NCI-H1105 (cell line): Measurements from ENCODE around the gene GALP.
"Not testable (repeated sequence)": the region's sequence is repeated elsewhere in the genome, so short reads cannot be mapped to it uniquely, and the experiment has no call there.

Experiments used
- DNase-seq: peaks from one replicate; lab custom pipeline; 2025; lab: John Stamatoyannopoulos, UW

Gene GALP

DNA sequence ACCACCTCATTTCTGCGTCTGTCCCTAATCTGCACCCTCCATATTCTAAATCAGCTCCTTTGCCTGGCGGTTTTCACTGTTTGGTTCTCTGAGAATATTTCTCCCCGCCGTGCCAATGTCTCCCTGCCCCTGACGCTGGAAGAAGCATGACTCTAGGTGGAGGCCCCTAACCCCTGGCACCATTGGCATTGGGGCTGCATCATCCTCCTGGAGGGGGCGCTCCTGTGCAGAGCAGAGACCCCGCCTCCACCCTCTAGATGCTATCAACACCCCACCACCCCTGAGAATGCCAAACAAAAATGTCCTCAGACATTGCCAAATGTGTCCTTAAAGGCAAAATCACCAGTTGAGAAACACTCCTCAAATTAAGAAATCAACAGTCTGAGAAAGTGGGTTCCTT, 15.3 kb downstream of the GALP start:
- no peak for DNase-seq

DNA sequence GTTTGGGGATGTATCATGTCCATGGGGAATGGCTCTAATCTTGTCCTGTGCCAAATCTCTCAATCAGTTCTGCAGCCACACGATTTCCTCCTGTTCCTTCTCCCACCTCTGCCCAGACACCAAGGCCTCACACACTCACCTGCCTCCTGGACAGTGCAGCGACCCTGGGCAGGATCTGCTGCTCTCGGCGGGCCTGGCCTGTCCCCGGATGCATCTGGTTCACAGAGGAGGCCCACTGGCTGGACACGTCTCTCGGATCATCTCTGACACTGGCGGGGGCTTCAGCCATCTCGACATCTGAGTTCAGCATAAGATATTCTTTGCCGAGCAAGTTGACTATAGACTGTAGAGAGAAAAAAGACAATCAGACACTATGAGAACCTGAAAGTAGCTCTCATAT, 15.9 kb downstream of the GALP start:
- no peak for DNase-seq

DNA sequence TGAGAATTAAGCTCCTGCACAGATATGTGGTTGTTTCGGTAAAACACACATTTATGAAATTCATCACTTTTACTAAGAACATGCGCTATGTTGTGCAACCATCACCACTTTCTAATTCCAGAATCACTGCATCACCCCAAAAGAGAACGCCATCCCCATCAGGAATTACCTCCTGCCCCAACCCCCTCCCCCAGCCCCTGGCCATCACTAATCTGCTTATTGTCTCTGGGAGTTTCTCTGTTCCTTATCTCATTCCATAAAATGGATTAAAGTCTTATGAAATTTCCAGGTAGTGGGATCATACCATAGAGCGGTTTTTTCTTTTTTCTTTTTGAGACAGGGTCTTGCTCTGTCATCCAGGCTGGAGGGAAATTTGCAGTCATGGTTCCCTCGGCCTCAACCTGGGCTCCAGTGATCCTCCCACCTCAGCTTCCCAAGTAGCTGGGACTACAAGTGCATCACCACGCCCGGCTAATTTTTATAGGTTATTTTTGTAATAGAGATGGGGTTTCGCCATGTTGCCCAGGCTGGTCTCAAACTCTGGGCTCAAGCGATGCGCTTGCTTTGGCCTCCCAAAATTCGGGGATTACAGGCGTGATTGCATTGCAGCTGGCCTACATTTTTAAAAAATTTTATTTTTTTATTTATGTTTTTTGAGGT, 18.3 kb downstream of the GALP start:
- DNase-seq = no peak

DNA sequence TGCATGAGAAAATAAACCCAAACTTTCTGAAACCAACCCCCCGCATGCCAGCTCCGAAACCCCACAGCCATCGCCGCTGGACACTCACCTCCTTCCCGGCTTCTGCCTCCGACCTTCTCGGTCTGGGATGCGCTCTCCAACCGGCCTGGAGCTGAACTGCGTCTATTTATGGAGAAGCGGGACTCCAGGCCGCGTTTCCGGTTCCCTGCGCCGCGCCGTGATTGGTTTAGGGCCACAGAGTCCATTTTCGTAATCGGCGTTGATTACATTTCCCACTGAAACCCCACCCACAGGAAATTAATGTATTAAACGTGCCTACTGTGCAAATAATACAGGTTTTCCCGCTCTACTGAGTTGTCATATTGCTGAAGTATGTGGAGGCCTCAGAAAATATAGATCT, 21.8 kb downstream of the GALP start, which contains the start of gene ZSCAN5B:
TSS of gene ZSCAN5B (minus strand) at position 138 of the 400 bp plus-strand sequence. CDS start 4,731 bp downstream, outside the sequence.
- not testable (repeated sequence) for DNase-seq

DNA sequence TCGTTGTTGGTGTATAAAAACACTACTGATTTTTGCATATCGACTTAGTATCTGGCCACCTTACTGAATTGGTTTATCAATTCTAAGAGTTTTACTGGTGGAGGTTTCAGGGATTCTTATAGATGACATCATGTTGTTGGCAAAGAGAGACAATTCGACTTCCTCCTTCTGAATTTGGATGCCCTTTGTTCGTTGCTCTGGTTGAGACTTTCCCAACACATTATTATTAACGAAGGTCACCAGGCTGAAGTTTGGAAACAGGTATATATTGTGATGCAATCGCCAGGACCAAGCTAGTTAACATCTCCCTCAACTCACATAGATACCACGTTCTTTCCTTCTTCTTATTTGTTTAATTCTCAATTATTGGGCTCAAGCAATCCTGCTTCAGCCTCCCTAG, 23.9 kb downstream of the GALP start:
- no peak for DNase-seq

DNA sequence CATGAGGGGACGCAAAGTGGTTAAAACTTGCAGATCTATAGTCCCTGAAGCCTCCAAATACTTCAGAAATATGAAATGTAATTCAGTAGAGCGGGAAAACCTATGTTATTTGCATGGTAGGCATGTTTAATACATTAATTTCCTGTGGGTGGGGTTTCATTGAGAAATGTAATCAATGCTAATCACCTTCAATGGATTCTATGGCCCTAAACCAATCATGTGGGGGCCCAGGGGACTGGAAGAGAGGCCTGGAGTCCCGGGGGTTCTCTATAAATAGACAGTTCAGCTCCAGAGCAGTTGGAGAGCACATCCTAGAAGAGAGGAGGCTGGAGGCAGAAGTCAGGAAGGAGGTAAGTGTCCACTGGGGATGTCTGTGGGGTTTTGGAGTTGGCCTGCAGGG, 26.2 kb downstream of the GALP start, which contains the start of gene ZSCAN5C:
TSS of gene ZSCAN5C (plus strand) at position 301 of the 400 bp plus-strand sequence. CDS start 3,641 bp downstream, outside the sequence.
- DNase-seq = no peak

DNA sequence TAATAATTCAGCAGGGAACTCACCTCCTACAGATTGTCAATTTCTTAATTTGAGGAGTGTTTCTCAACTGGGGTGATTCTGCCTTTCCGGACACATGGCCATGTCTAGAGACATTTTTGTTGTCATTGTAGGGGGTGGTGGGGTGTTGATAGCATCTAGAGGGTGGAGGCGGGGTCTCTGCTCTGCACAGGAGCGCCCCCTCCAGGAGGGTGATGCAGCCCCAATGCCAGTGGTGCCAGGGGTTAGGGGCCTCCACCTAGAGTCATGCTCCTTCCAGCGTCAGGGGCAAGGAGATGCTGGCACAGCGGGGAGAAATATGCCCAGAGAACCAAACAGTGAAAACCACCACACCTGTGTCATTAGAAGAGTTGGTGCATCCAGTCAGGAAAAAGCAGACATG, 31.8 kb downstream of the GALP start:
- DNase-seq = not testable (repeated sequence)

DNA sequence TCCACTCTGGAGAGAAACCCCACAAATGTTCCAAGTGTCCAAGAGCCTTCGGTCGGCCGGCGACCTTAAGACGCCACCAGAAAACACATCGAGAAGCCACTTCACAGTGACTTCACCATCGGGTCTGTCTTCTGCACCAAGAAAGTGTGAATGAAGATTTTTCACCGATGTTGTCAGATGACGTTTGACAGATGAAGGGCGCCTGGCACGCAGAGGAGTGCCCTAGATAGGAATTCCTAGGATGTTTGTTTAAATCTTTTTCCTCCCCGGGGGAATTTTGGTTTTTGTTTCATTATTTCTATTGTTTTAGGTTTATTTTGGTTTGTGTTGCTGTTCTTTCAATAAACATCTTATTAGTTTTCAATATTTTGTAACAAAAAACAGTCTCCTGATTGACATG, 33.3 kb downstream of the GALP start:
- DNase-seq = no peak

DNA sequence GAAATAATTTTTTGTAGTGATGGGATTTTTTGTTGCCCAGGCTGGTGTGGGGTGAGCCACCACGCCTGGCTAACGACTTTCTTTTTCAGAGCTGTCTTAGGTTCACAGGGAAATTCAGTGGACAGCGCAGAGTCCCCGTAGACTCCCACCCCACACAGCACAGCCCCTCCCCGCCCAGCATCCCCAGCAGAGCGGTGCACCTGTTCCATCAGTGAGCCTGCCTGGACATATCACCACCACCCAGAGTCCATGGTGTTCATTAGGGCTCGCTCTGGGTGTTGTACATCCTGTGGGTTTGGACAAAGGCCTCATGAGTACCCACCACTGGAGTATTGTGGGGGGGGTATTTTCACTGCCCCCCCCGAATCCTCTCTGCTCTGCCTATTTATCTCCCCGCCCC, 34.2 kb downstream of the GALP start:
- not testable (repeated sequence) for DNase-seq

DNA sequence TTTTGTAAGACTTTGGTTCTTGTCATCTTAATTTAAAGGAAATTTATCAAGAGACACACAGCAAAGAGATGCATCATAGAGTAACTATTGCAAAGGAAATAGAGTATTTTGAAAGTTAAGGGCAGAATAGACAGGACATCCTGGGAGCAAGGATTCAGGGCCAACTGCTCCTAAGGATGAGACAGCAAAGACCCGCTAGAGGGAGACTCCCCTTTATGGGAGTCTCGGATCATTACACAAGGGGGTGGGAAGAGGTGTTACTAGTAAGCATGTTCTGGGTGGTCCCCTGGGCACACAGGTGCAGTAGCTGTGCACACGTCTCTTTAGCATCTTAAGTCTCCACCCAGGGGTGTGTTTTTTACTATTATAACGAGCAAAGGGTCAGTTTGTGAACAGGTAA, 35.9 kb downstream of the GALP start:
- no peak for DNase-seq

DNA sequence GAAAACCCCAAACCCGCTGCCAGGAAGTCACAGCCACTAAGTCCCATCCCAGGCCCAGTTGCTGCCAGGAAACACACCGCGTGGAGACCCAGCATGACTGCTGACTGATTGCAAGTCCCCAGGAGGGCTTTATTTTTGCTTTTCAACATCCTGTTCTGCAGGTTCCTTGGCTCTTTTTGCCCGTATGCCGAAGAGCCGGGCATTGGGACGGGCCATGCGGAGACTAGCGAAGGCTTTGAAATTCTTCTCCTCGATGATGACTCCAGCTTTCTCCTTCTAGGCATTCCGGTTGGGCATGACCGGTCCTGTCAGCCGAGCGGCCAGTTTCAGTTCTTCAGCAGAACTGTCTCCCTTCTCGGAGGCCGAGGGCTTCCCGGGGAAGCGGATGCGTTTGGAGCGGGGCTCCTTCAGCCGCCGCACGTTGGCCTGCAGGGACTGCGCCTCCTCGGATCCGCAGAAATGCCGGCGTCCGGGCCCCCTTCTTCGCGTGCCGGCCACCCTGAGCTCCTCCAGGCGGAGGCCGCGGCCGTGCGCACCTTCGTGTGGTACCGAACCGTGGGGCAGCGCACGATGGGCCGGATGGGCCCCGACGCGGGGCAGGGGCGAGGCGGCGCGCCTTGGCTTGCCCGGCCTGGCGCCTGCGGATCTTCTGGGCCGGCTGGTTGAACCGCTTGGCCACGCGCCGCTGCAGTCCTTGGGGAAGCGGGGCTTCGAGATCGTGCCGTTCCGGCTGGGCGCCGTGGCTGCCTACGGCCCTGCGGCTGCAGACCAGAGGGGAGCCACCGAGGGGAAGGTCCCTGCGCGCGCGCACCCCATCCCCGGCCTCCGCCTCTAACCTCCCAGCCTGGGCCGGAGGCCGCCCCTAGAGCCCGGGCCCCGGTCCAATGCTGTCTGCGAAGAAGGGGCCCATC, 41.5 kb downstream of the GALP start:
- no peak for DNase-seq

DNA sequence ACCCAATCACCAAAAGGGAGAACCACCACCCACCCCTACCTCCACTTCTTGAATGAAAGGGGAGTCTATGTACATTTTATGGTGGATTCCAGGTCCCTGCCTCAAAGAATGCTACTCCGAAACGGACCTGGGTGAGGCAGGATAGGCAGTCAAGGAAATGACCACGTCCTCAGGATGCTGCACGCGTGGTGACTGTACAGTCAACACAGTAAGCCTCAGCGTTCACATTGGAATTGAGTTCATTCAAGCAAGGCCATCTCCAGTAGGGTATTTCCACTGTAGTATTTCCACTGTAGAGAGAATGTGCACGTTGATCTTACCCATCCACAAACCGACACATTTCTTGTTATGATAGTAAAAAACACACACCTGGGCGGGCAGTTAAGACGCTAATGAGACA, 43.2 kb downstream of the GALP start:
- no peak for DNase-seq

DNA sequence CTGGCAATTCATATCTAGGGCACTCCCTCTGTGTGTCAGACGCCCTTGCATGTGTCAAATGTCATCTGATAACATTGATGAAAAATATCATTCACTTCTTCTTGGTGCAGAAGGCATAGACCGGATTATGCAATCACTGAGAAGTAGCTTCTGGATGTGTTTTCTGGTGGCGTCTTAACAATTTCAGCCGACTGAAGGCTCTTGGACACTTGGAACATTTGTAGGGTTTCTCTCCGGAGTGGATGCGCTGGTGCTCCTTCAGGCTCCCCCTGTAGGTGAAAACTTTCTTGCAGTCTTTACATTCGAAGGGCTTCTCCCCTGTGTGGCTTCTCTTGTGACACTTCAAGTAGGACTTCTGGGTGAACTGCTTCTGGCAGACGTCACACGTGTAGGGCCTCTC, 45.6 kb downstream of the GALP start:
- DNase-seq = not testable (repeated sequence)

DNA sequence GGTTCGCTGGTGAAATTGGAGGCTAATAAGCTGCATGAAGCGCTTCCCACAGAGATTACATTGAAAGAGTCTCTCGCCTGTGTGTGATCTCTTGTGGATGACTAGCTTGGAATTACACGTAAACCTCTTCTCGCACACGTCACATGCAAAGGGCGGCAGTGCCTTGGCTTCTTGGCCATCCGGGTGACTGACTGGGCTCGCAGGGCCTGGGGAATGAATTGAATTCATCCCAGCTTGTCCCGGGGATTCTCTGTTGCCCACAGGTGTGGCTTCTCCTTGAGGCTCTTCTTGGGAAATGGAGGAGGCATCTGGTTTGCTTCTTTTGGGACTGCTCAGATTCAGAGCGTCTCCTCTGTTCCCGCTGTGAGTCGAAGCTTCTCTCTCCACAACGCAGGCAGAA, 46.0 kb downstream of the GALP start:
- no peak for DNase-seq

DNA sequence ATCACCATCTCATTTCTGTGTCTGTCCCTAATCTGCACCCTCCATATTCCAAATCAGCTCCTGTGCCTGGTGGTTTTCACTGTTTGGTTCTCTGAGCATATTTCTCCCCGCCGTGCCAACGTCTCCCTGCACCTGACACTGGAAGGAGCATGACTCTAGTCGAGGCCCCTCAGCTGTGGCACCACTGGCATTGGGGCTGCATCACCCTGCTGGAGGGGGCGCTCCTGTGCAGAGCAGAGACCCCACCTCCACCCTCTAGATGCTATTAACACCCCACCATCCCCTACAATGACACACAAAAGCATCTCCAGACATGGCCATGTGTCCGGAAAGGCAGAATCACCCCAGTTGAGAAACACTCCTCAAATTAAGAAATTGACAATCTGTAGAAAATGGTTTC, 47.1 kb downstream of the GALP start:
- DNase-seq = no peak

DNA sequence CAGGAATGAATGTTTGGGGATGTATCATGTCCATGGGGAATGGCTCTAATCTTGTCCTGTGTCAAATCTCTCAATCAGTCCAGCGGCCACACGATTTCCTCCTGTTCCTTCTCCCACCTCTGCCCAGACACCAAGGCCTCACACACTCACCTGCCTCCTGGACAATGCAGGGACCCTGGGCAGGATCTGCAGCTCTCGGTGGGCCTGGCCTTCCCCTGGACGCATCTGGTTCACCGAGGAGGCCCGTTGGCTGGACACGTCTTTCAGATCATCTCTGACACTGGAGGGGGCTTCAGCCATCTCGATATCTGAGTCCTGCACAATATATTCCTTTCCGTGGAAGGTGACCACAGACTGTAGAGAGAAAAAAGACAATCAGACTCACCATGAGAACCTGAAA, 47.7 kb downstream of the GALP start:
- DNase-seq = no peak
